ENCODE results near the gene BRAF.

- TF ChIP-seq EZH2 (IDR thresholded peaks at IDR 0.05; ENCODE audit: low read length, unreplicated experiment) (no peak), CTCF (conservative IDR thresholded peaks at IDR 0.05; ENCODE audit: low read depth, low read length) (no peak)
Observed at GRCh38 chr7:140686921-140687320, 237.8 kb downstream of the BRAF start.

All from PC-3 (cell line).